HepG2 (cell line): ENCODE data around the gene HSD17B11. TPM values are rescaled to one million over a fixed set of nuclear protein-coding genes. Genes with fewer than 3 reads are reported as not detected.

Source experiments
- ATAC-seq: fragments of 200-7000 bp; cut with Tn5 transposase; 3 replicates; pipeline ENCODE4 v1.9.1; 2020; ENCODE audit warnings: mild to moderate bottlenecking, moderate library complexity
- BruUV-seq: library from RNA; stranded (reverse); fragments of 400-500 nt; replicated peaks from 2 replicates; lab custom pipeline; 2021; lab: Mats Ljungman, UMichigan
- CTCF ChIA-PET: fragments of 300-600 bp; formaldehyde crosslinking; extraction: SDS; loops from one replicate; lab custom pipeline; 2021; ENCODE audit warnings: low total read pairs, inconsistent platforms, low intra/inter-chr PET ratio; lab: Yijun Ruan, JAX
- POLR2A ChIA-PET: fragments of 350-600 bp; sonication (Branson Sonifier 250); formaldehyde crosslinking; loops from one replicate; lab custom pipeline; 2020; ENCODE audit warnings: antibody characterized with exemption, inconsistent platforms; lab: Yijun Ruan, JAX
- DNase-seq: peaks from one replicate; pipeline ENCODE4 v3.0.0-alpha.2; 2015; ENCODE audit warnings: low spot score
- FAIRE-seq: peaks from 3 replicates; lab custom pipeline; 2011; peaks lifted over from hg19 to GRCh38; lab: Jason Lieb, UNC
- H2AFZ ChIP-seq: one replicate; pipeline ENCODE4 v1.6.1; 2011; ENCODE audit warnings: low read length, inconsistent platforms
- H3K27ac ChIP-seq: fragments of 300-600 bp; 3 replicates; pipeline ENCODE4 v1.8.0; 2011; ENCODE audit warnings: mixed run types, mild to moderate bottlenecking, mixed read lengths, low read length, inconsistent platforms; ENCODE audit not compliant: insufficient read depth; ENCODE audit errors: extremely low read length
- H3K27me3 ChIP-seq, 2 experiments: fragments of 200-600 bp in 1 of 2; 2 replicates in 1 of 2; 3 replicates in 1 of 2; pipeline versions ENCODE4 v1.6.0 to v1.8.0; 2011; ENCODE audit warnings: low read length in 2 of 2, mild to moderate bottlenecking in 2 of 2, moderate library complexity in 2 of 2, inconsistent platforms in 1 of 2; ENCODE audit not compliant: insufficient read depth in 2 of 2, control insufficient read depth in 1 of 2
- H3K36me3 ChIP-seq, 2 experiments: fragments of 200-600 bp in 1 of 2; replicated peaks in 1 of 2; 2 replicates in 1 of 2; 3 replicates in 1 of 2; pipeline versions ENCODE4 v1.5.1 to v1.8.0; 2011; ENCODE audit warnings: low read length in 2 of 2, inconsistent platforms in 1 of 2; ENCODE audit not compliant: insufficient read depth in 2 of 2, control insufficient read depth in 1 of 2
- H3K4me1 ChIP-seq: 2 replicates; pipeline ENCODE4 v1.5.1; 2012; ENCODE audit warnings: low read length, inconsistent platforms; ENCODE audit not compliant: insufficient read depth
- H3K4me2 ChIP-seq: 2 replicates; pipeline ENCODE4 v1.6.0; 2011; ENCODE audit warnings: low read depth, low read length, inconsistent platforms
- H3K4me3 ChIP-seq, 3 experiments: fragments of 200-600 bp in 1 of 3; sonication (generic), shearing (Covaris generic) in 1 of 3; replicated peaks in 1 of 3; 2 replicates each; pipeline ENCODE4 v1.5.1; 2011 to 2016; ENCODE audit warnings: low read length in 3 of 3, inconsistent platforms in 2 of 3, low read depth in 2 of 3, mild to moderate bottlenecking in 2 of 3, control low read depth in 1 of 3, mixed read lengths in 1 of 3; ENCODE audit not compliant: insufficient read depth in 1 of 3
- H3K79me2 ChIP-seq: one replicate; pipeline ENCODE4 v1.6.1; 2011; ENCODE audit warnings: low read length, inconsistent platforms; ENCODE audit not compliant: insufficient read depth
- H3K9ac ChIP-seq: 2 replicates; pipeline ENCODE4 v1.6.0; 2011; ENCODE audit warnings: mild to moderate bottlenecking, low read depth, low read length, inconsistent platforms; ENCODE audit not compliant: insufficient read depth
- H3K9me3 ChIP-seq: 2 replicates; pipeline ENCODE4 v1.5.1; 2012; ENCODE audit warnings: mild to moderate bottlenecking, low read length
- H4K20me1 ChIP-seq: 2 replicates; pipeline ENCODE4 v1.6.0; 2011; ENCODE audit warnings: inconsistent platforms, mild to moderate bottlenecking, low read length, moderate library complexity; ENCODE audit not compliant: insufficient read depth
- BRD4 ChIP-seq: sonication (generic); formaldehyde crosslinking; IDR thresholded peaks from 2 replicates; pipeline ENCODE4 v1.4.0; 2020; ENCODE audit warnings: missing genetic modification reagents
- GPBP1L1 ChIP-seq: sonication (generic); formaldehyde crosslinking; IDR thresholded peaks from 2 replicates; pipeline ENCODE4 v1.5.0; 2020; ENCODE audit warnings: mild to moderate bottlenecking, missing genetic modification reagents
- JUND ChIP-seq: sonication (generic); formaldehyde crosslinking; IDR thresholded peaks from 2 replicates; pipeline ENCODE4 v1.8.0; 2022; ENCODE audit warnings: mild to moderate bottlenecking, missing genetic modification reagents
- NAIF1 ChIP-seq: sonication (generic); formaldehyde crosslinking; IDR thresholded peaks from 2 replicates; pipeline ENCODE4 v1.5.0; 2020; ENCODE audit warnings: mild to moderate bottlenecking, missing genetic modification reagents, borderline replicate concordance
- POGZ ChIP-seq: sonication (generic); formaldehyde crosslinking; IDR thresholded peaks from 2 replicates; pipeline ENCODE4 v1.4.0; 2020; ENCODE audit warnings: mild to moderate bottlenecking, missing genetic modification reagents
- ZNF318 ChIP-seq: sonication (generic); formaldehyde crosslinking; IDR thresholded peaks from 2 replicates; pipeline ENCODE4 v1.4.0; 2020; ENCODE audit warnings: mild to moderate bottlenecking, missing genetic modification reagents
- ZNF414 ChIP-seq: sonication (generic); formaldehyde crosslinking; IDR thresholded peaks from 2 replicates; pipeline ENCODE4 v1.5.0; 2020; ENCODE audit warnings: missing genetic modification reagents
- ZNF639 ChIP-seq: conservative IDR thresholded peaks from 2 replicates; pipeline ENCODE4 v1.6.1; 2018; ENCODE audit warnings: missing genetic modification reagents
- WGBS: methylation state at CpG from one replicate; pipeline ENCODE4 v1.1.6; 2017; ENCODE audit warnings: low lambda C conversion rate; 5-methylcytosine and 5-hydroxymethylcytosine counted together
- in situ Hi-C: cut with HindIII; loops from 2 replicates; pipeline ENCODE4 v1.10.0; 2017; ENCODE audit warnings: low pct_unique_long_range_greater_than_20kb; ENCODE audit not compliant: extremely low pct_ligation_motif_present
- intact Hi-C: fragments of 100-400 bp; cut with micrococcal nuclease; formaldehyde crosslinking; loops from one replicate; pipeline ENCODE4 v1.10.0; 2022; ENCODE audit not compliant: unreplicated experiment
- polyA plus RNA-seq, 8 experiments: library from polyadenylated mRNA; depleted of rRNA in 3 of 8; stranded (reverse) in 7 of 8; unstranded in 1 of 8; fragments of >200 nt; fragmentation: Illumina TruSeq in 4 of 8; extraction: Trizol in 4 of 8; gene quantifications; 2 replicates each; pipeline versions ENCODE4 v1.2.1 to v1.2.3, GENCODE V29; 2011 to 2016; ENCODE audit warnings: low read depth in 4 of 8, missing spikeins in 1 of 8, mixed read lengths in 1 of 8; ENCODE audit not compliant: insufficient read depth in 1 of 8
- total RNA-seq, 5 experiments: library from RNA; depleted of rRNA; stranded (reverse); fragments of >200 nt; fragmentation: Illumina TruSeq; extraction: Trizol; gene quantifications; 2 replicates each; pipeline ENCODE4 v1.2.3, GENCODE V29; 2016; ENCODE audit warnings: low read depth in 1 of 5

HSD17B11 gene
- total and polyA plus RNA-seq, 2 of the 13 experiments (the other 11 are each of a cell fraction or from before 2014, with no cell fraction given): 121 to 158 TPM

- DNase-seq (no peak), ATAC-seq (no peak), FAIRE-seq (no peak)
- H4K20me1 ChIP-seq: no peaks in the 10 kb centered on the region
- in situ Hi-C loops: no loop called here
- no peak overlapping the region for H3K27ac ChIP-seq
- H3K79me2 ChIP-seq: no peaks in the 10 kb centered on the region
- H3K4me2 ChIP-seq: no peak overlapping the region
- CTCF ChIA-PET: no interaction called here
- H3K27me3 ChIP-seq: no peaks in the 10 kb centered on the region
- intact Hi-C loops: no loop called here
- no peak overlapping the region for H2AFZ ChIP-seq
- H3K9ac ChIP-seq: no peak overlapping the region
- no peak for TF ChIP-seq ZNF414 (CRISPR knock-in tag)
- no peak for TF ChIP-seq BRD4 (CRISPR knock-in tag)
- no peak for TF ChIP-seq ZNF318 (CRISPR knock-in tag)
- no peak for TF ChIP-seq NAIF1 (CRISPR knock-in tag)
- TF ChIP-seq JUND (CRISPR knock-in tag): no peak
- TF ChIP-seq ZNF639 (CRISPR knock-in tag): no peak
- no peak for TF ChIP-seq GPBP1L1 (CRISPR knock-in tag)
- TF ChIP-seq POGZ (CRISPR knock-in tag): no peak
- TF ChIP-seq, all 625 proteins: peak for 0
- WGBS: 95% methylated on average over 4 of the region's 4 CpGs
- POLR2A ChIA-PET: no interaction called here
- no TSS peak for BruUV-seq
- Histone ChIP-seq H3K4me1 (no peaks in the 10 kb centered on the region), H3K9me3 (no peaks in the 10 kb centered on the region), H3K36me3 (peaks cover 22 to 79% of the 10 kb centered on the region in 2 experiments), H3K4me3 (no peak overlapping the region)
Measured at GRCh38 chr4:87359258-87359657, 31.7 kb downstream of the HSD17B11 start.
